Measurements from ENCODE around the gene MIGA2.
"Not testable (repeated sequence)": the region's sequence is repeated elsewhere in the genome, so short reads cannot be mapped to it uniquely, and the experiment has no call there.

Gene MIGA2

DNA sequence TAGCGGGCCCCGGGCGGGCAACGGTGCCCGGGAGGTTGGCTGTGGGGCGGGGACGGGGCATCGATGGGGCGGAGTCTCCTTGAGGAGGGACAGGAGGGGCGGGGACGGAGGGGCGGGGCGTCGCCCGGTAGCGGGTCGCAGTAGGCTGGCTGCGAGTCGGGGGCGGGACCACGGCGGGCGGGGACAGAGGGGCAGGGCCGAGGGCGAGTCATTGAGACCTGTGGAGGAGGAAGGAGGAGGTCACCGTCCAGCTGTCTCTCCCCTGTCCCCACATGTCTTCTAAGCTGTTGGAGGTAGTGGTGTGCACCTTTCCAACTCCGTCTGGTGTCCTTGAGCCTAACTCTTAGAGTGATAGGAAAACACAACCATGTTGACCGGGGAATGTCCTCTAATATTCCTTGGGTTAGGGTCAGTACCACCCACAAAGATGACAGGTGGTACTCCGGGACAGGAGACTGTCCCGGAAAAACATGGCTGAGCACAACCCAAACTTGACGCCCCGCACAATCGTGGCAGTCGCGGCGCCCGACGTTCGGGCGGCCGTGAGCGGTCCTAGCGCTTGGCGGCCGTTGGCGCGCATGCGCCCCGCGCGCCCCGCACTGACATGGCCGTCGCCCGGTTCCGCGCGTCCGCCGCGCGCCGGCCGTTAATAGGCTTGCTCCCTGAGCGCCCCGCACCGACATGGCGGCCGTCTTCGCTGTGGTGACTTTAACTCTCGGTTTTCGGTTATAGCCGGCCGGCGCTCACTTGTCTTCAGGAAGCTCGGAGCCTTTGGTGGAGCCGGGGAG, 74.5 kb downstream of the MIGA2 start, which contains the start of the genes CRAT and PTPA:
Gene CRAT (minus strand): TSS at position 54 of the 788 bp plus-strand sequence. CDS start 284 bp downstream, outside the sequence.
Gene PTPA (plus strand): TSS at position 676 of the 788 bp plus-strand sequence. CDS start 186 bp downstream, outside the sequence.
- H3K9me3 ChIP-seq (ENCODE audit: control insufficient read depth in 2 of 2, low read length in 2 of 2) = no peaks in the 10 kb centered on the region
- peak within 1 kb of the TSS; percentile 86 to 92 for H3K9ac ChIP-seq (ENCODE audit: low read length in 2 of 2)
- peaks cover 9 to 10% of the 10 kb centered on the region in 2 donors for H3K36me3 ChIP-seq (ENCODE audit: control insufficient read depth in 2 of 2, insufficient read depth in 2 of 2, low read length in 2 of 2)
- H3K27ac ChIP-seq (ENCODE audit: low read length) = peak within 1 kb of the TSS; percentile 95
- H3K4me3 ChIP-seq (ENCODE audit: low read length in 2 of 2) = peak within 1 kb of the TSS; percentile 80 to 92
- H3K4me1 ChIP-seq (ENCODE audit: control insufficient read depth, insufficient read depth, low read length) = peaks cover 36% of the 10 kb centered on the region
- H3K27me3 ChIP-seq (ENCODE audit: control insufficient read depth in 1 of 2, insufficient read depth in 2 of 2, low read length in 2 of 2) = no peaks in the 10 kb centered on the region

DNA sequence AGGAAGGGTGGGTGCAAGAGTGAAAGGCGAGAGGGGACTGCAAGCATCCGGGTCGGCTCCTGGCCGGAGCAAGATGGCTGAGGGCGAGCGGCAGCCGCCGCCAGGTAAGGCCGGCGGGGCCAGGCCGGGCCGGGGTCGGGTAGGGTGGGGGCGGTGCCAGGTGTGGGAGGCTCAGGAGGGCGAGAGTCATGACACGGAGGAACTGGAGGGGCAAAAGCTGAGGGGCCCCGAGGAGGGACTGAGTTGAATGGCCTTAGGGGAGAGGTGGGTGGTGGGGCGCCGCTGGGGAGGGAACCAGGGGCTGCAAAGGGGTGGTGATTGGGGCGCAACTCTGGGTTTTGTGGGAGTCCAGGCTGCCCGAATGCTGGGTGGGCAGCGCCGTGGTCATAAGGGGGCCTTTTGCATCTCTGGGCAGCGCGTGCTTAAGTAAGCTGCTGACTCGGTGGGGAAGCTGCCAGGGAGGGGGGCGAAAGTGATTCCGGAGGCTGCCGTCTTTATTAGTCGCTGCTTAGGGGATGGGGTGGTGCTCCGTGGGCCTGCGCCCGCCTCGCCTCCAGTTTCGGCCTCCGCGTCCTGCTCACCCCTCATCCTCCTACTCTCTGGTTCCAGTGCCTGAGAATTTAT, 75.2 kb downstream of the MIGA2 start:
- Histone ChIP-seq H3K36me3 (ENCODE audit: control insufficient read depth in 2 of 2, insufficient read depth in 2 of 2, low read length in 2 of 2) (peaks cover 7 to 9% of the 10 kb centered on the region in 2 donors), H3K9ac (ENCODE audit: low read length in 2 of 2) (peak overlapping the region; percentile 79 to 81), H3K4me3 (ENCODE audit: low read length in 2 of 2) (peak overlapping the region; percentile 79 to 92), H3K4me1 (ENCODE audit: control insufficient read depth, insufficient read depth, low read length) (peaks cover 36% of the 10 kb centered on the region), H3K9me3 (ENCODE audit: control insufficient read depth in 2 of 2, low read length in 2 of 2) (no peaks in the 10 kb centered on the region), H3K27ac (ENCODE audit: low read length) (peak overlapping the region; percentile 95), H3K27me3 (ENCODE audit: control insufficient read depth in 1 of 2, insufficient read depth in 2 of 2, low read length in 2 of 2) (no peaks in the 10 kb centered on the region)

DNA sequence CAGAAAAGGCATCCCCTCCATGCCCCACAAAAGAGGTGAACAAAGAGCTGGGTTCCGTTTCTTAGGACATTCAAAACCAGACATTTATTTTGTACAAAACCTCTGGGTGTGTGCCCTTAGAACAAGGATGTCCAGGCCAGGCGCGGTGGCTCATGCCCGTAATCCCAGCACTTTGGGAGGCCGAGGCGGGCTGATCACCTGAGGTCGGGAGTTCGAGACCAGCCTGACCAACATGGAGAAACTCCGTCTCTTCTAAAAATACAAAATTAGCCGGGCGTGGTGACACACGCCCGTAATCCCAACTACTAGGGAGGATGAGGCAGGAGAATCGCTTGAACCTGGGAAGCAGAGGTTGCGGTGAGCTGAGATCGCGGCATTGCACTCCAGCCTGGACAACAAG, 76.1 kb downstream of the MIGA2 start:
- not testable (repeated sequence) for H3K36me3 ChIP-seq (ENCODE audit: control insufficient read depth in 2 of 2, insufficient read depth in 2 of 2, low read length in 2 of 2); H3K27ac ChIP-seq (ENCODE audit: low read length); H3K27me3 ChIP-seq (ENCODE audit: control insufficient read depth in 1 of 2, insufficient read depth in 2 of 2, low read length in 2 of 2); H3K9me3 ChIP-seq (ENCODE audit: control insufficient read depth in 2 of 2, low read length in 2 of 2)
- H3K4me1 ChIP-seq (ENCODE audit: control insufficient read depth, insufficient read depth, low read length) = peaks cover 36% of the 10 kb centered on the region
- H3K9ac ChIP-seq (ENCODE audit: low read length in 2 of 2) = peak overlapping the region in 1 of 2 donors; percentile 81
- H3K4me3 ChIP-seq (ENCODE audit: low read length in 2 of 2) = peak overlapping the region; percentile 79 to 92

GRCh38 chr9:129113645-129114304, 77.3 kb downstream of the MIGA2 start:
- H3K36me3 ChIP-seq (ENCODE audit: control insufficient read depth in 2 of 2, insufficient read depth in 2 of 2, low read length in 2 of 2) = no peaks in the 10 kb centered on the region
- H3K9me3 ChIP-seq (ENCODE audit: control insufficient read depth in 2 of 2, low read length in 2 of 2) = no peaks in the 10 kb centered on the region
- H3K9ac ChIP-seq (ENCODE audit: low read length in 2 of 2) = no peak overlapping the region
- H3K27me3 ChIP-seq (ENCODE audit: control insufficient read depth in 1 of 2, insufficient read depth in 2 of 2, low read length in 2 of 2) = no peaks in the 10 kb centered on the region
- H3K4me3 ChIP-seq (ENCODE audit: low read length in 2 of 2) = no peak overlapping the region
- peaks cover 30% of the 10 kb centered on the region for H3K4me1 ChIP-seq (ENCODE audit: control insufficient read depth, insufficient read depth, low read length)
- H3K27ac ChIP-seq (ENCODE audit: low read length) = no peak overlapping the region

- Histone ChIP-seq H3K36me3 (ENCODE audit: control insufficient read depth in 2 of 2, insufficient read depth in 2 of 2, low read length in 2 of 2) (peaks cover 13 to 17% of the 10 kb centered on the region in 2 donors), H3K9ac (ENCODE audit: low read length in 2 of 2) (no peak overlapping the region), H3K27me3 (ENCODE audit: control insufficient read depth in 1 of 2, insufficient read depth in 2 of 2, low read length in 2 of 2) (no peaks in the 10 kb centered on the region), H3K4me1 (ENCODE audit: control insufficient read depth, insufficient read depth, low read length) (peaks cover 2% of the 10 kb centered on the region), H3K27ac (ENCODE audit: low read length) (no peak overlapping the region), H3K4me3 (ENCODE audit: low read length in 2 of 2) (no peak overlapping the region), H3K9me3 (ENCODE audit: control insufficient read depth in 2 of 2, low read length in 2 of 2) (no peaks in the 10 kb centered on the region)
Observed at GRCh38 chr9:129118799-129119198, 82.4 kb downstream of the MIGA2 start.

- Histone ChIP-seq H3K9ac (ENCODE audit: low read length in 2 of 2) (no peak overlapping the region), H3K4me3 (ENCODE audit: low read length in 2 of 2) (no peak overlapping the region), H3K27ac (ENCODE audit: low read length) (no peak overlapping the region), H3K4me1 (ENCODE audit: control insufficient read depth, insufficient read depth, low read length) (no peaks in the 10 kb centered on the region), H3K9me3 (ENCODE audit: control insufficient read depth in 2 of 2, low read length in 2 of 2) (no peaks in the 10 kb centered on the region), H3K27me3 (ENCODE audit: control insufficient read depth in 1 of 2, insufficient read depth in 2 of 2, low read length in 2 of 2) (no peaks in the 10 kb centered on the region), H3K36me3 (ENCODE audit: control insufficient read depth in 2 of 2, insufficient read depth in 2 of 2, low read length in 2 of 2) (peaks cover 13 to 17% of the 10 kb centered on the region in 2 donors)
Observed at GRCh38 chr9:129121483-129121882, 85.1 kb downstream of the MIGA2 start.
